Fibroblast of skin of left quadriceps (primary cell): ENCODE measurements around the gene ING2.
"Not testable (repeated sequence)": the region's sequence is repeated elsewhere in the genome, so short reads cannot be mapped to it uniquely, and the experiment has no call there.

ENCODE experiments used
- DNase-seq, 2 experiments: peaks; one replicate each; pipeline ENCODE4 v3.0.0-alpha.2; 2013; ENCODE audit warnings: low read depth in 2 of 2

The ING2 gene

GRCh38 chr4:183550345-183551093, 45.7 kb downstream of the ING2 start:
- DNase-seq: no peak

GRCh38 chr4:183552274-183553146, 47.7 kb downstream of the ING2 start:
- no peak for DNase-seq

- not testable (repeated sequence) for DNase-seq
Measured at GRCh38 chr4:183553147-183553478, 48.3 kb downstream of the ING2 start.

GRCh38 chr4:183553601-183554345, 48.9 kb downstream of the ING2 start:
- DNase-seq: no peak

GRCh38 chr4:183554346-183554686, 49.5 kb downstream of the ING2 start:
- no peak for DNase-seq

- no peak for DNase-seq
Measured at GRCh38 chr4:183554878-183555585, 50.2 kb downstream of the ING2 start.

- DNase-seq: no peak
Measured at GRCh38 chr4:183556947-183557346, 52.1 kb downstream of the ING2 start.

- no peak for DNase-seq
Measured at GRCh38 chr4:183557611-183558010, 52.8 kb downstream of the ING2 start.

- DNase-seq: no peak
Measured at GRCh38 chr4:183558873-183559272, 54.0 kb downstream of the ING2 start.

GRCh38 chr4:183561905-183562304, 57.0 kb downstream of the ING2 start:
- no peak for DNase-seq
